Fibroblast of gingiva (primary cell): ENCODE measurements around the gene KRT73.

ENCODE experiments used
- DNase-seq: peaks from one replicate; pipeline ENCODE4 v3.0.0-alpha.2; 2011; ENCODE audit warnings: low read depth

Gene KRT73

DNA sequence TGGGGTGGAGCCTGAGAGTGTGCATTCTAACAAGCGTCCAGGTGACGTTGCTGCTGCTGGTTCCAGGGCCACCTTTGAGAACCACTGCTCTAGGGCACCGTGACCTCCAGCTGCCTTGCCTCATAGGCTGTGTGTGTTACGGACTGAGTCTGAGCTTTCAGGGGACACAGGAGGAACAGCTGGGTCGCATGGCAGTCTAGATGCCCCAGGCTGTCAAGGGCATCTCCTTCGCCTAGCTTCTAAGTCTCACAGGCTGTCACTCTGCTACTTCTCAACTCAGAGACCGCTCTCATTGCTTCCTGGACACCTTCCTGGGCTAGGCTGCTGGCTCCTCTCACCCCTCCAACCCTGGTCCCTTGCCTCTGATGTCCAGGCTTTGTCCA is 965 bp downstream of the KRT73 start:
- no peak for DNase-seq

- no peak for DNase-seq
Observed at GRCh38 chr12:52616680-52617402, 1.5 kb downstream of the KRT73 start.

GRCh38 chr12:52615912-52616311 is 2.4 kb downstream of the KRT73 start:
- no peak for DNase-seq

DNA sequence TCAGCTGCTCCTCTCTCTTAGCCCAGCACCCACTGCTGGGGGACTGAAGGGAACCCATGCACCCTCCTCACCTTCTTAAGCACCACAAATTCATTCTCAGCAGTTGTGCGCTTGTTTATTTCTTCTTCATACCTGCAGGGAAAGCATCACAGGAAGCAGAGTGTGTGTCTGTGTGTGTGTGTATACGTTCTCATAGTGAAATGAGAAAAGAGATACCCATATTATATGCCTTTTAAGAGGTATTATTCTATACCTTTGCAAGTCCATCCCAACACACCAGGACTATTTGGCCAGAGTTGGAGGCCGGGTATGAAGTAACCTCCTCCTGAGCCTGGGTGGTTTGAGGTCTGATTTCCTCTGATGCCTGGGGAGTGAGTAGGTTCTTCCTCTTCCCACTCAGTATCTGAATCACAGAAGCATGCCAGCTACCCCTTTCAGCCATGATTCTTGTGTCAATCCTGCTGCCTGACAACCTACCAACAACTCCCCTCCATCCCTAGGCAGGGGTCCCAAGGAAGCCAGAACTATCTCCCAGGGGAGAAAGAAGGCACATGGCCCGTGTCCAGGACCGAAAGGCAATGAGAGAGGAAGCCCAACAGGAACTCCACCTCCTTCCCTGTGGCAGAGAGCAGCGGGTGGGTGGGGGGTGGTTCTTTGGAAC is 3.0 kb downstream of the KRT73 start:
- DNase-seq: no peak

DNA sequence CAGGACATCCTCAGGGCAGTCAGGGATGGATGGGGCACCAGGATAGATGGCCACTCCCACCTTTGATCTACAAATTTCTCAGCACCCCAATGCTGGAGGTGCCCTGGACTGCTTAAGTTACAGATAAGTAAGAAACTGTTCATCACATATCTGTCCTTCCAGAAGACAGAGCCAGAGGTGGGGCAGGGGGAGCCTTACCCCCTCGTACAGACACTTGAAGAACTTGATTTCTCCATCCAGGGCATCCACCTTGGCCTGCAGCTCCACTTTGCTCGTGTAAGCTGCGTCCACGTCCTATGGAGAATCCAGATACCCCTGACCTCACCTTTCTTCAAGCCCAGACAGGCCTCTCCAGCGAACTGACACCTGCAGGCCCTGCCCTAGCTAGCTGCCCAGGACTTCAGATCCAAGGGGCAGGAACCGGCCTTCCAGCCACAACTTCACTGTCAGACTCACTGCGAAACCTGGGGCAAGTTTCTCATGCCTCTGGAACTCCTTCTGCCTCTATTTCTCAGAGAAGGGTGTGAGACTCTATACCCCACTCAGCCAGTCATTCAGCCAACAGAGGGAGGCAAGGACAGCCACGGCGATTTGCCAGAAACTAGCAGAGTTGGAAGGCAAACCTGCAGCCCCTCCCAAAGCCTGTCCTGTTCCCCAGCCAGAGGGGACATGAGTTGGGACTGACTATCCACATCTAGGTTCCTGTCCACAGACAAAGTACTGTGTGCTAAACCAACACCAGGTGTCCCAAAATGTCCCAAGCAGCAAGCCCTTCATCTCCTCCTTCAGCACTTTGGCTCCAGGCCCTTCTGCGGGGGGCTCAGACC is 3.8 kb downstream of the KRT73 start:
- DNase-seq: no peak

- no peak for DNase-seq
Observed at GRCh38 chr12:52613384-52614030, 4.9 kb downstream of the KRT73 start.

- DNase-seq: no peak
Observed at GRCh38 chr12:52612431-52613383, 5.7 kb downstream of the KRT73 start.

DNA sequence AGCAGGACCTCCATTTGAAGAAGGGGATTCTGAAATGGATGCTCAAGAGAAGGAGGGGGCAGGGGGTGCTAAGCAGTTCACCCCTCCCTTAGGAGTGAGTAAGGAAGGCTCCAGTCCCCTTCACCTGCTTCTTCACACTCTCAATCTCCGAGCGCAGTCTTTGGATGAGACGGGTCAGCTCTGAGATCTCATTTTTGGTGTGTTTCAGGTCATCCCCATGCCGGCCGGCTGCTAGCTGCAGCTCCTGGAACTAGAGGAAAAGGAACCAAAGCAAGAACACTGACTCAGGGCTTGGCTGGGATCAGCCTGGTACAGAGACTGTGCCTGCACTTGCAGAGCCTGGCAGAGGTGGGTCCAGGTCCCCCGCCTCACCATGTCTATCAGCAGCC is 7.3 kb downstream of the KRT73 start:
- DNase-seq: no peak

- no peak for DNase-seq
Observed at GRCh38 chr12:52608826-52609630, 9.3 kb downstream of the KRT73 start.

GRCh38 chr12:52608161-52608560 is 10.2 kb downstream of the KRT73 start:
- DNase-seq: no peak

GRCh38 chr12:52607314-52607713 is 11.0 kb downstream of the KRT73 start:
- DNase-seq: no peak

DNA sequence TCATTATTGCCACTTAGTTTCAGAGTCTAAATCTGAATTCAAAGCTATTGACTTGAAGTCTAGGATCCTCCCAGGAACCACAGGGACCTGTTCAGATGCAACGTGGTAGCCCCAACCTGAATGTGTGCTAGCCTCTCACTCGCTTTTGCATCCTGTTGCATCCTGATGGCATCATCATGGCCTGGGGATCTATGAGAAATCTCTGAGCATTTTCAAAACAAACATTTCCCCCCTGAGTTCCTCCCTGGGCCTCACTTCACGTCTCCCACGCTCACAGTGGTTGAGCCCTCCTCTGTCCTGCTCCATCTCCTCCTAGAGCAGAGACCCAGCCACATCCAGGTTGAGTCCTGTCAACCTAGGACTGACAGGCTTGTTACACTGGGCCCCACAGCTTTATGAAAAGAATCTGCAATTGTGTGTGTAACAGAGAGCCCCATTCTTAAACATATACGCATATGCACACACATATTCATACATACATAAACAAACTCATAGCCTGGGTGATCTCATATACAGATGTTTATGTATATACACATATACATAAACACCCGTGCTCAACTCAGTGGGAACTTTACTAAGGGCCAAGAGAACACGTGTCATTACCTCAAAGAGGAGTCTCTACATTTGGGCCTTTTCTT is 11.7 kb downstream of the KRT73 start:
- DNase-seq: no peak

DNA sequence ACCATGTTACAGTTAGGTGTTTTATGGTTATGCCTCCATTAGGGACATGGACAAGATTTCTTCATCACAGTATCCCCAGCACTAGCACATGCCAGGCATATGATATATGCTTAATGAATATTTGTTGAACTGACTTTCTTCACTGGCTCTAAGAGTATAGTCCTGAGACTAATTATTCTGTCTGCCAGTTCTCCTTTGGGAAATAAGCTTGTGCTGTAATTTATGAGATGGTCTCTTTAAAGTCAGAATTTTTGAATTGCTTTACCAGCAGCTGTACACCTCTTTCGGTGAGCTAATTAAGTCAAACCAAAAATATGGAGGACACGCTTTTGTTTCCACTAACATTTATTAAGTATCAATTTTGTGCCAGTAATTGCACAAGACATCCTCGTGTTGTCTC is 12.3 kb downstream of the KRT73 start:
- no peak for DNase-seq

DNA sequence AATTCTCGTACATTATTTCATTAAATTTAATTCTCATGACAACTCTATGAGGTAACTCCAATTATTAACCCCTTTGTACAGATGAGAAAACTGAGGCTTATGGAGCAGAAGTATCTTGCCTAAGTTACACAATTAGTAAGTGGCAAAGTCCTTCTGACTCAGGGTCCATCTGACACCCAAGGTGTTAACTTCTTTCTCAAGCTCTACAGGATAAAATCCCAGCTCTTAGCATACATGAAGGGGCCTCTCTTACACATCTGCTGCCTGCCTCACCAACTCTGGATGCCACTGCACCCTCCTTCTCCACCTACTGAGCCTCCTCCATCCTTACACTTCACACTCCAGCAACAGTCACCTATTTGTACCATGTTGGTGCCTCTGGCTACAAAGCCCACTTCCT is 12.8 kb downstream of the KRT73 start:
- no peak for DNase-seq

DNA sequence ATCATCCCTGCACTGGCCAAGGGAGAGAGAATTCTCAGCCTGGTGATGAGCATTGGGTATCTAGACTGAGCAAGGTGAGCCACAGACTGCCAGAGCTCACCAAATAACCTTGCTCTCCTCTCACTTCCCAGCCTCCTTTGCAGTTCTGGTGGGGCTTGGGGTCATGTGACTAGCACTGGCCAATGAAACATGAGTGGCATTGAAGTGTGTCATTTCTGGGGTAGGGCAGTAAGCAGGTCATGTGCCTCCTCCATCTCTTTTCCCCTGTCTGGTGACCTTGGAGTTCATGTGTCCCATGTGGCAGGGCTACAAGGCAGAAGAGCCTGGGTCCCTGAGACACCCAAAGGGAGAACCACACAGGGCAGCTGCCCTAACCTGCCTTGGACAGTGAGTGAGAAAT is 13.5 kb downstream of the KRT73 start:
- DNase-seq: no peak

DNA sequence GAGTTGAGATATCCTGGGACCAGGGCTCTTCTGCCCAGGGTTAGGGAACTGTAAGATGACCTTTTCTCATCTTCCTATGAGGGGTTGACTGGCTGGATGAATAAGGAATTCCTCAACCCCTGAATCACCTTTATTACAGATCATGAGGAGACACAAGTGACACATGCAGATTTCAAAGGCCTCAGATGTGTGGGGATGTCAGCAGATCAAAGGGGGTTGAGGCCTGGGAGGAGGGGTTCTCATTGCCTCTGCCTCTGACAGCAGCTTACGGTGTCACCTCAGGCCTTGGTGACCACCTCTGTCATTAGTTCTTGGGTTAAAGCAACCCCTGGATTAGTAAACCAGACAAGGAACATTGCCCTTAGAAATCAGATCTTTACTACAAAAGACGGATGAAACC is 15.0 kb downstream of the KRT73 start:
- no peak for DNase-seq

GRCh38 chr12:52602552-52602951 is 15.8 kb downstream of the KRT73 start:
- DNase-seq: no peak

GRCh38 chr12:52601671-52602070 is 16.7 kb downstream of the KRT73 start:
- no peak for DNase-seq

- no peak for DNase-seq
Observed at GRCh38 chr12:52600941-52601481, 17.3 kb downstream of the KRT73 start, which contains the start of gene KRT72. KRT72 (minus strand) TSS chr12:52601463; CDS start chr12:52601452, 11 bp downstream.

DNA sequence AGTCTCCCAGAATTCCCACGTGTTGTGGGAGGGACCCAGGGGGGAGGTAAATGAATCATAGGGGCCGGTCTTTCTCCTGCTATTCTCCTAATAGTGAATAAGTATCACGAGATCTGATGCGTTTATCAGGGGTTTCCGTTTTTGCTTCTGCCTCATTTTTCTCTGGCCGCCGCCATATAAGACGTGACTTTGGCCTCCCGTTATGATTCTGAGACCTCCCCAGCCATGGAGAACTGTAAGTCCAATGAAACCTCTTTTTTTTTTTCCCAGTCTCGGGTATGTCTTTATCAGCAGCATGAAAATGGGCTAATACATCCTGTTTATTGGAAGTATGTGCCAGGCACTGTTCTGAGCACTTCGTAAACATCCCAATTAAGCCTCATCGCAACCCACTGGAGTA is 17.9 kb downstream of the KRT73 start:
- no peak for DNase-seq
